Measurements from ENCODE around the gene EIF4B. TPM values are rescaled to one million over a fixed set of nuclear protein-coding genes. Genes with fewer than 3 reads are reported as not detected.
A peak's percentile ranks its signal among the peaks of the same experiment; 100 is the strongest.

EIF4B gene
- total RNA-seq, 1 experiment from 2014 or later, result 713 TPM

GRCh38 chr12:53042607-53043454, 36.6 kb downstream of the EIF4B start:
- Histone ChIP-seq H3K79me2 (ENCODE audit: insufficient read depth, low read length) (no peaks in the 10 kb centered on the region), H3K27ac (ENCODE audit: insufficient read length, low read depth, low read length) (peak overlapping the region; percentile 16), H4K20me1 (ENCODE audit: control insufficient read depth, insufficient read depth, insufficient read length) (no peaks in the 10 kb centered on the region), H2BK20ac (ENCODE audit: low read depth, low read length, poor library complexity, severe bottlenecking) (no peak overlapping the region), H2BK120ac (ENCODE audit: low read depth, low read length, poor library complexity, severe bottlenecking) (no peak overlapping the region), H2BK15ac (ENCODE audit: low read depth, low read length) (no peak overlapping the region), H3K23me2 (ENCODE audit: insufficient read length, low read depth, low read length, poor library complexity, severe bottlenecking) (peaks cover 10% of the 10 kb centered on the region), H3K18ac (ENCODE audit: insufficient read length, low read depth, low read length) (no peak overlapping the region), H4K91ac (ENCODE audit: insufficient read length, low read depth, low read length) (no peak overlapping the region), H3K4ac (ENCODE audit: low read depth, low read length) (no peak overlapping the region), H3K4me2 (ENCODE audit: insufficient read depth, insufficient read length, low read length) (no peak overlapping the region), H3K23ac (ENCODE audit: insufficient read length, low read depth, low read length) (no peak overlapping the region), H2AK5ac (ENCODE audit: insufficient read length, low read length) (no peak overlapping the region), H3K4me1 (ENCODE audit: insufficient read depth, low read length) (peaks cover 9% of the 10 kb centered on the region; the same call in 1 of the 2 replicates), H4K8ac (replicated peaks; ENCODE audit: insufficient read length, low read depth, low read length) (no peak overlapping the region), H3K9me3 (ENCODE audit: control insufficient read depth, low read depth, low read length) (no peaks in the 10 kb centered on the region), H4K5ac (ENCODE audit: insufficient read length, low read depth, low read length) (no peak overlapping the region), H3K27me3 (ENCODE audit: insufficient read depth, low read length) (peaks cover 5% of the 10 kb centered on the region; the same call in 1 of the 2 replicates), H2AFZ (ENCODE audit: low read length) (no peak overlapping the region), H2BK12ac (ENCODE audit: insufficient read length, low read depth, low read length) (no peak overlapping the region), H3K56ac (ENCODE audit: insufficient read length, low read depth, low read length) (no peak overlapping the region), H3K14ac (ENCODE audit: insufficient read depth, low read length) (no peak overlapping the region), H3K9ac (ENCODE audit: extremely low read depth, insufficient read length, low read length) (no peak overlapping the region), H3T11ph (ENCODE audit: low read length) (no peak overlapping the region), H3K79me1 (ENCODE audit: insufficient read depth, low read depth, low read length, poor library complexity, severe bottlenecking) (no peaks in the 10 kb centered on the region), H2BK5ac (ENCODE audit: insufficient read length, low read length) (no peak overlapping the region)
- H3K27me3 Mint-ChIP-seq (ENCODE audit: low read depth), result peaks cover 37% of the 10 kb centered on the region
- TF ChIP-seq CTCF (conservative IDR thresholded peaks at IDR 0.05), result no peak
- H3K36me3 Mint-ChIP-seq (ENCODE audit: insufficient read depth in 1 of 3, low read depth in 3 of 3), result peaks cover 21 to 44% (median 26%) of the 10 kb centered on the region in 3 experiments
- DNase-seq, result peak; percentile 50
- peaks cover 50 to 62% of the 10 kb centered on the region in 2 experiments for H3K4me1 Mint-ChIP-seq
- no peak overlapping the region for H3K4me3 Mint-ChIP-seq
- peak overlapping the region; percentile 18 to 93 (median 30); a peak in 6 of 7 replicates for H3K27ac Mint-ChIP-seq
- no peaks in the 10 kb centered on the region; a peak in 1 of 5 replicates for H3K9me3 Mint-ChIP-seq
- no CpG with 5 or more reads among the region's 7 CpGs for WGBS (ENCODE audit: extremely low coverage, insufficient read length, low lambda C conversion rate)
